Liver (tissue), 2 donors: ENCODE data around the gene SLC18A2.

Experiments used
- HNF4A ChIP-seq, 2 donors: conservative IDR thresholded peaks; 2 replicates each; pipeline ENCODE4 v1.6.1; 2016; ENCODE audit warnings: antibody characterized with exemption in 2 of 2, mild to moderate bottlenecking in 2 of 2
- JUND ChIP-seq, 2 donors: IDR thresholded peaks; 2 replicates each; pipeline ENCODE4 v1.6.1; 2016; ENCODE audit warnings: antibody characterized with exemption in 2 of 2
- RAD21 ChIP-seq, 2 donors: IDR thresholded peaks; 2 replicates each; pipeline ENCODE4 v1.6.1; 2016; ENCODE audit warnings: antibody characterized with exemption in 2 of 2, mild to moderate bottlenecking in 2 of 2
- donor health status: healthy.

- TF ChIP-seq HNF4A (conservative IDR thresholded peaks at IDR 0.05) (no peak), JUND (IDR thresholded peaks at IDR 0.05) (no peak), RAD21 (IDR thresholded peaks at IDR 0.05) (peak; percentile 88 to 95)
Measured at GRCh38 chr10:117216611-117217195, 24.2 kb upstream of the SLC18A2 start.
